Stimulated activated naive B cell treated with anti-CD40 and anti-IgM and Interleukin-4, amounts not matched to agents 10 μg/mL and 1 μg/mL and 100 μg/mL, for 72 hours (primary cell): Measurements from ENCODE around the gene ABCA1.

Source experiments
- ATAC-seq, 2 donors: fragments of 150-1000 bp; cut with Tn5 transposase; replicated peaks; 2 replicates each; pipeline ENCODE4 v1.10.0; 2021; ENCODE audit warnings: moderate library complexity in 1 of 2
- DNase-seq: peaks from one replicate; pipeline ENCODE4 v3.0.0; 2021
- H3K27ac Mint-ChIP-seq: one replicate; pipeline ENCODE4 v1.8.0; 2022; ENCODE audit warnings: mild to moderate bottlenecking, mixed read lengths
- H3K27me3 Mint-ChIP-seq, 2 donors: one replicate each; pipeline ENCODE4 v1.8.0; 2022; ENCODE audit warnings: mixed read lengths in 2 of 2
- H3K36me3 Mint-ChIP-seq, 2 donors: one replicate each; pipeline ENCODE4 v1.8.0; 2022; ENCODE audit warnings: mixed read lengths in 2 of 2, mild to moderate bottlenecking in 1 of 2
- H3K4me1 Mint-ChIP-seq, 2 donors: one replicate each; pipeline ENCODE4 v1.8.0; 2022; ENCODE audit warnings: mixed read lengths in 2 of 2, mild to moderate bottlenecking in 1 of 2
- H3K4me3 Mint-ChIP-seq, 2 donors: one replicate each; pipeline ENCODE4 v1.8.0; 2022; ENCODE audit warnings: mild to moderate bottlenecking in 2 of 2, mixed read lengths in 2 of 2, moderate library complexity in 1 of 2
- H3K9me3 Mint-ChIP-seq, 2 donors: one replicate each; pipeline ENCODE4 v1.8.0; 2022; ENCODE audit warnings: mixed read lengths in 2 of 2, mild to moderate bottlenecking in 1 of 2

The ABCA1 gene

GRCh38 chr9:104786293-104786692, 141.7 kb downstream of the ABCA1 start:
- no peaks in the 10 kb centered on the region for H3K9me3 Mint-ChIP-seq
- H3K27ac Mint-ChIP-seq: no peak overlapping the region
- H3K4me1 Mint-ChIP-seq: peaks cover 6 to 16% of the 10 kb centered on the region in 2 donors

GRCh38 chr9:104784098-104784497, 143.9 kb downstream of the ABCA1 start:
- DNase-seq: no peak
- Mint-ChIP-seq H3K27ac (peak overlapping the region; percentile 80), H3K4me1 (peaks cover 15 to 27% of the 10 kb centered on the region in 2 donors), H3K36me3 (peaks cover 3 to 10% of the 10 kb centered on the region in 2 donors), H3K4me3 (peak overlapping the region; percentile 32 to 44), H3K27me3 (no peaks in the 10 kb centered on the region), H3K9me3 (no peaks in the 10 kb centered on the region)
- ATAC-seq: peak; percentile 81 to 90

More at GRCh38 chr9:104786293-104786692, 141.7 kb downstream of the ABCA1 start:
- Mint-ChIP-seq H3K4me3 (no peak overlapping the region), H3K36me3 (peaks cover 3 to 9% of the 10 kb centered on the region in 2 donors), H3K27me3 (no peaks in the 10 kb centered on the region)
- DNase-seq (no peak), ATAC-seq (no peak)

GRCh38 chr9:104783588-104783987, 144.4 kb downstream of the ABCA1 start:
- no peak overlapping the region for H3K27ac Mint-ChIP-seq
- H3K4me1 Mint-ChIP-seq: peaks cover 15 to 27% of the 10 kb centered on the region in 2 donors
- no peak for ATAC-seq
- peaks cover 2 to 13% of the 10 kb centered on the region in 2 donors for H3K36me3 Mint-ChIP-seq
- no peak overlapping the region for H3K4me3 Mint-ChIP-seq
- no peak for DNase-seq
- H3K27me3 Mint-ChIP-seq: no peaks in the 10 kb centered on the region
- no peaks in the 10 kb centered on the region for H3K9me3 Mint-ChIP-seq

GRCh38 chr9:104780796-104781395, 147.1 kb downstream of the ABCA1 start:
- peak; percentile 44 to 59 for ATAC-seq
- H3K9me3 Mint-ChIP-seq: no peaks in the 10 kb centered on the region
- DNase-seq: no peak

GRCh38 chr9:104779946-104780535, 147.9 kb downstream of the ABCA1 start:
- Mint-ChIP-seq H3K36me3 (peaks cover 4 to 18% of the 10 kb centered on the region in 2 donors), H3K4me3 (no peak overlapping the region), H3K9me3 (no peaks in the 10 kb centered on the region), H3K27ac (peak overlapping the region; percentile 59), H3K27me3 (no peaks in the 10 kb centered on the region), H3K4me1 (peaks cover 24 to 27% of the 10 kb centered on the region in 2 donors)
- DNase-seq (no peak), ATAC-seq (no peak)

More at GRCh38 chr9:104780796-104781395, 147.1 kb downstream of the ABCA1 start:
- Mint-ChIP-seq H3K4me1 (peaks cover 24 to 27% of the 10 kb centered on the region in 2 donors), H3K27me3 (no peaks in the 10 kb centered on the region), H3K4me3 (no peak overlapping the region), H3K36me3 (peaks cover 4 to 18% of the 10 kb centered on the region in 2 donors), H3K27ac (no peak overlapping the region)

- no peak overlapping the region for H3K4me3 Mint-ChIP-seq
- H3K9me3 Mint-ChIP-seq: no peaks in the 10 kb centered on the region
- ATAC-seq: no peak
- H3K27me3 Mint-ChIP-seq: no peaks in the 10 kb centered on the region
- peaks cover 22 to 24% of the 10 kb centered on the region in 2 donors for H3K4me1 Mint-ChIP-seq
- peaks cover 4 to 18% of the 10 kb centered on the region in 2 donors for H3K36me3 Mint-ChIP-seq
- no peak for DNase-seq
- no peak overlapping the region for H3K27ac Mint-ChIP-seq
Measured at GRCh38 chr9:104779334-104779733, 148.6 kb downstream of the ABCA1 start.

GRCh38 chr9:104778802-104779201, 149.2 kb downstream of the ABCA1 start:
- H3K9me3 Mint-ChIP-seq: no peaks in the 10 kb centered on the region
- no peaks in the 10 kb centered on the region for H3K27me3 Mint-ChIP-seq
- H3K27ac Mint-ChIP-seq: no peak overlapping the region
- ATAC-seq (no peak), DNase-seq (no peak)
- peaks cover 4 to 18% of the 10 kb centered on the region in 2 donors for H3K36me3 Mint-ChIP-seq
- peaks cover 17 to 21% of the 10 kb centered on the region in 2 donors for H3K4me1 Mint-ChIP-seq
- H3K4me3 Mint-ChIP-seq: no peak overlapping the region

- no peak overlapping the region for H3K4me3 Mint-ChIP-seq
Measured at GRCh38 chr9:104776797-104777196, 151.2 kb downstream of the ABCA1 start.

GRCh38 chr9:104775976-104776375, 152.0 kb downstream of the ABCA1 start:
- no peaks in the 10 kb centered on the region for H3K27me3 Mint-ChIP-seq
- peaks cover 29% of the 10 kb centered on the region in 2 donors for H3K4me1 Mint-ChIP-seq
- DNase-seq: no peak
- H3K9me3 Mint-ChIP-seq: no peaks in the 10 kb centered on the region
- H3K36me3 Mint-ChIP-seq: peaks cover 11 to 26% of the 10 kb centered on the region in 2 donors
- H3K4me3 Mint-ChIP-seq: no peak overlapping the region
- ATAC-seq: peak; percentile 2 to 3
- H3K27ac Mint-ChIP-seq: no peak overlapping the region

More at GRCh38 chr9:104776797-104777196, 151.2 kb downstream of the ABCA1 start:
- no peak for DNase-seq
- peaks cover 4 to 18% of the 10 kb centered on the region in 2 donors for H3K36me3 Mint-ChIP-seq
- H3K9me3 Mint-ChIP-seq: no peaks in the 10 kb centered on the region
- peaks cover 21 to 24% of the 10 kb centered on the region in 2 donors for H3K4me1 Mint-ChIP-seq
- ATAC-seq: no peak
- H3K27me3 Mint-ChIP-seq: no peaks in the 10 kb centered on the region
- H3K27ac Mint-ChIP-seq: no peak overlapping the region

- H3K9me3 Mint-ChIP-seq: no peaks in the 10 kb centered on the region
- H3K27me3 Mint-ChIP-seq: no peaks in the 10 kb centered on the region
- no peak overlapping the region for H3K4me3 Mint-ChIP-seq
- peaks cover 27 to 30% of the 10 kb centered on the region in 2 donors for H3K4me1 Mint-ChIP-seq
- H3K36me3 Mint-ChIP-seq: peaks cover 13 to 29% of the 10 kb centered on the region in 2 donors
- ATAC-seq: peak; percentile 80 to 81
- no peak overlapping the region for H3K27ac Mint-ChIP-seq
- no peak for DNase-seq
Measured at GRCh38 chr9:104775574-104775936, 152.4 kb downstream of the ABCA1 start.

GRCh38 chr9:104774831-104775573, 153.0 kb downstream of the ABCA1 start:
- Mint-ChIP-seq H3K4me1 (peaks cover 24 to 30% of the 10 kb centered on the region in 2 donors), H3K36me3 (peaks cover 14 to 30% of the 10 kb centered on the region in 2 donors), H3K27me3 (no peaks in the 10 kb centered on the region), H3K9me3 (no peaks in the 10 kb centered on the region), H3K4me3 (no peak overlapping the region), H3K27ac (no peak overlapping the region)
- DNase-seq: peak; percentile 66
- peak; percentile 95 for ATAC-seq

- Mint-ChIP-seq H3K27ac (no peak overlapping the region), H3K27me3 (no peaks in the 10 kb centered on the region), H3K4me3 (peak overlapping the region; percentile 41 to 45), H3K9me3 (no peaks in the 10 kb centered on the region), H3K36me3 (peaks cover 14 to 30% of the 10 kb centered on the region in 2 donors), H3K4me1 (peaks cover 26 to 37% of the 10 kb centered on the region in 2 donors)
- no peak for DNase-seq
- no peak for ATAC-seq
Measured at GRCh38 chr9:104774132-104774531, 153.8 kb downstream of the ABCA1 start.

- H3K27ac Mint-ChIP-seq: peak overlapping the region; percentile 63
- H3K4me3 Mint-ChIP-seq: peak overlapping the region; percentile 70 to 74
- no peak for DNase-seq
- H3K27me3 Mint-ChIP-seq: no peaks in the 10 kb centered on the region
- ATAC-seq: peak; percentile 19 to 44
- peaks cover 10 to 25% of the 10 kb centered on the region in 2 donors for H3K36me3 Mint-ChIP-seq
- no peaks in the 10 kb centered on the region for H3K9me3 Mint-ChIP-seq
- H3K4me1 Mint-ChIP-seq: peaks cover 25 to 47% of the 10 kb centered on the region in 2 donors
Measured at GRCh38 chr9:104772714-104773510, 155.0 kb downstream of the ABCA1 start.

GRCh38 chr9:104769655-104770054, 158.3 kb downstream of the ABCA1 start:
- DNase-seq (no peak), ATAC-seq (peak; percentile 73 to 79)
- Mint-ChIP-seq H3K36me3 (peaks cover 10 to 18% of the 10 kb centered on the region in 2 donors), H3K27me3 (no peaks in the 10 kb centered on the region), H3K27ac (peak overlapping the region; percentile 86), H3K4me3 (peak overlapping the region in 1 of 2 donors; percentile 61), H3K9me3 (no peaks in the 10 kb centered on the region), H3K4me1 (peaks cover 24 to 62% of the 10 kb centered on the region in 2 donors)
